ENCODE results near the gene DEFB126. TPM values are rescaled to one million over a fixed set of nuclear protein-coding genes. Genes with fewer than 3 reads are reported as not detected.

Gene DEFB126
- total and polyA plus RNA-seq, 9 of the 15 experiments (the other 6 are each of a cell fraction or from before 2014, with no cell fraction given), result not detected

GRCh38 chr20:168876-169275, 26.5 kb downstream of the DEFB126 start (continued):
- no peak for TF ChIP-seq NR4A1 (CRISPR knock-in tag; IDR thresholded peaks at IDR 0.05)
- no peak for TF ChIP-seq NR4A1 (tag; IDR thresholded peaks at IDR 0.05)
- no peak for TF ChIP-seq FOXA3 (CRISPR knock-in tag; conservative IDR thresholded peaks at IDR 0.05 in 1 of 2, IDR thresholded peaks at IDR 0.05 in 1 of 2)
- no peak for TF ChIP-seq ZNF232 (CRISPR knock-in tag; IDR thresholded peaks at IDR 0.05)
- no peak for TF ChIP-seq CHCHD3 (CRISPR knock-in tag; IDR thresholded peaks at IDR 0.05)
- no peak for TF ChIP-seq EZH2 (IDR thresholded peaks at IDR 0.05; ENCODE audit: borderline replicate concordance, low read depth, low read length)

- H4K20me1 ChIP-seq (replicated peaks; ENCODE audit: control insufficient read depth, insufficient read depth, low read length), result no peaks in the 10 kb centered on the region
- BruUV-seq (replicated peaks), result no TSS peak
- FAIRE-seq (no peak), ATAC-seq (no peak), DNase-seq (ENCODE audit: extremely low read depth in 1 of 4, low spot score in 3 of 4) (no peak)
- ChIA-PET POLR2A (no interaction called here), CTCF (ENCODE audit: low intra/inter-chr PET ratio) (no interaction called here)
- no peaks in the 10 kb centered on the region; a peak in 1 of 5 replicates for H3K27me3 ChIP-seq (ENCODE audit: control insufficient read depth in 2 of 2, insufficient read depth in 2 of 2, low read length in 2 of 2)
- H3K4me3 ChIP-seq, result no peak overlapping the region
- in situ Hi-C loops (cut with MboI) (no loop called here), intact Hi-C loops (cut with micrococcal nuclease) (no loop called here)
- no peaks in the 10 kb centered on the region for H3K36me3 ChIP-seq (ENCODE audit: control insufficient read depth, insufficient read depth, low read length)
- H3K9me3 ChIP-seq (replicated peaks; ENCODE audit: control insufficient read depth, insufficient read depth, low read depth, low read length), result no peaks in the 10 kb centered on the region
- H3K9ac ChIP-seq (ENCODE audit: insufficient read depth in 1 of 2, low read depth in 2 of 2, low read length in 2 of 2), result no peak overlapping the region
- H3K4me2 ChIP-seq (ENCODE audit: insufficient read depth, low read length), result no peak overlapping the region
- no peaks in the 10 kb centered on the region for H3K9me1 ChIP-seq (ENCODE audit: control insufficient read depth, insufficient read depth, low read length)
- no peaks in the 10 kb centered on the region for H3K79me2 ChIP-seq (ENCODE audit: control insufficient read depth, insufficient read depth, low read length)
- H3K4me1 ChIP-seq (replicated peaks in 1 of 2; ENCODE audit: control insufficient read depth in 2 of 2, insufficient read depth in 2 of 2, low read length in 2 of 2), result no peaks in the 10 kb centered on the region
- H2AFZ ChIP-seq (ENCODE audit: low read depth, low read length), result no peak overlapping the region
- 4% methylated on average over 2 of the region's 2 CpGs for WGBS (ENCODE audit: insufficient coverage, low coverage, missing lambda C conversion rate)
- H3K27ac ChIP-seq (ENCODE audit: extremely low read depth, low read depth, low read length), result no peak overlapping the region
- TF ChIP-seq ZNF124 (CRISPR knock-in tag; IDR thresholded peaks at IDR 0.05), result no peak
- no peak for TF ChIP-seq MCM7 (IDR thresholded peaks at IDR 0.05)
- TF ChIP-seq MECOM (CRISPR knock-in tag; IDR thresholded peaks at IDR 0.05), result no peak
- no peak for TF ChIP-seq FOXK1 (CRISPR knock-in tag; IDR thresholded peaks at IDR 0.05; ENCODE audit: borderline replicate concordance)
- TF ChIP-seq, protein P1, sequence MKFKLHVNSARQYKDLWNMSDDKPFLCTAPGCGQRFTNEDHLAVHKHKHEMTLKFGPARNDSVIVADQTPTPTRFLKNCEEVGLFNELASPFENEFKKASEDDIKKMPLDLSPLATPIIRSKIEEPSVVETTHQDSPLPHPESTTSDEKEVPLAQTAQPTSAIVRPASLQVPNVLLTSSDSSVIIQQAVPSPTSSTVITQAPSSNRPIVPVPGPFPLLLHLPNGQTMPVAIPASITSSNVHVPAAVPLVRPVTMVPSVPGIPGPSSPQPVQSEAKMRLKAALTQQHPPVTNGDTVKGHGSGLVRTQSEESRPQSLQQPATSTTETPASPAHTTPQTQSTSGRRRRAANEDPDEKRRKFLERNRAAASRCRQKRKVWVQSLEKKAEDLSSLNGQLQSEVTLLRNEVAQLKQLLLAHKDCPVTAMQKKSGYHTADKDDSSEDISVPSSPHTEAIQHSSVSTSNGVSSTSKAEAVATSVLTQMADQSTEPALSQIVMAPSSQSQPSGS (CRISPR knock-in tag; IDR thresholded peaks at IDR 0.05), result no peak
- TF ChIP-seq ZNF444 (CRISPR knock-in tag; IDR thresholded peaks at IDR 0.05), result no peak
- TF ChIP-seq PTRF (tag; IDR thresholded peaks at IDR 0.05), result no peak
- TF ChIP-seq MTF1 (CRISPR knock-in tag; IDR thresholded peaks at IDR 0.05; ENCODE audit: borderline replicate concordance), result no peak
- TF ChIP-seq EGR1 (conservative IDR thresholded peaks at IDR 0.05), result no peak
- TF ChIP-seq, protein P2, sequence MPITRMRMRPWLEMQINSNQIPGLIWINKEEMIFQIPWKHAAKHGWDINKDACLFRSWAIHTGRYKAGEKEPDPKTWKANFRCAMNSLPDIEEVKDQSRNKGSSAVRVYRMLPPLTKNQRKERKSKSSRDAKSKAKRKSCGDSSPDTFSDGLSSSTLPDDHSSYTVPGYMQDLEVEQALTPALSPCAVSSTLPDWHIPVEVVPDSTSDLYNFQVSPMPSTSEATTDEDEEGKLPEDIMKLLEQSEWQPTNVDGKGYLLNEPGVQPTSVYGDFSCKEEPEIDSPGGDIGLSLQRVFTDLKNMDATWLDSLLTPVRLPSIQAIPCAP (CRISPR knock-in tag; IDR thresholded peaks at IDR 0.05; ENCODE audit: borderline replicate concordance), result no peak
- TF ChIP-seq ZNF785 (CRISPR knock-in tag; IDR thresholded peaks at IDR 0.05), result no peak
- no peak for TF ChIP-seq ZBTB17 (CRISPR knock-in tag; IDR thresholded peaks at IDR 0.05)
- no peak for TF ChIP-seq HNRNPH1 (optimal IDR thresholded peaks at IDR 0.05; ENCODE audit: low read depth, low read length)
- TF ChIP-seq FOXJ3 (CRISPR knock-in tag; IDR thresholded peaks at IDR 0.05), result no peak
Observed at GRCh38 chr20:184288-184687, 41.9 kb downstream of the DEFB126 start.
